Neural cell (in vitro differentiated cells): ENCODE data around the gene FGGY. TPM values are rescaled to one million over a fixed set of nuclear protein-coding genes. Genes with fewer than 3 reads are reported as not detected.

Experiments used
- H2AFZ ChIP-seq: fragments of 200-600, 300-800 bp; sonication (generic), shearing (Covaris generic); 2 replicates; pipeline ENCODE4 v1.6.0; 2014; ENCODE audit warnings: low read depth, mild to moderate bottlenecking, antibody characterized with exemption, low read length, moderate library complexity
- H3F3A ChIP-seq: fragments of 200-600 bp; shearing (Covaris generic); 2 replicates; pipeline ENCODE4 v1.6.1; 2016; ENCODE audit warnings: mild to moderate bottlenecking, moderate library complexity, mixed read lengths, antibody characterized with exemption, low read length; ENCODE audit not compliant: insufficient read depth, poor library complexity, severe bottlenecking
- H3K27ac ChIP-seq: fragments of 200-600, 300-800 bp; sonication (generic), shearing (Covaris generic); 2 replicates; pipeline ENCODE4 v1.5.1; 2014; ENCODE audit warnings: mild to moderate bottlenecking, low read length, moderate library complexity
- H3K27me3 ChIP-seq: fragments of 300-800, 200-600 bp; sonication (generic), shearing (Covaris generic); 2 replicates; pipeline ENCODE4 v1.6.0; 2014; ENCODE audit warnings: mild to moderate bottlenecking, low read depth, low read length, moderate library complexity; ENCODE audit not compliant: insufficient read depth
- H3K36me3 ChIP-seq: fragments of 300-800, 200-600 bp; sonication (generic), shearing (Covaris generic); 2 replicates; pipeline ENCODE4 v1.5.1; 2014; ENCODE audit warnings: mild to moderate bottlenecking, antibody characterized with exemption, low read length, moderate library complexity; ENCODE audit not compliant: insufficient read depth
- H3K4me2 ChIP-seq: fragments of 300-800, 200-600 bp; sonication (generic), shearing (Covaris generic); 2 replicates; pipeline ENCODE4 v1.6.0; 2014; ENCODE audit warnings: mild to moderate bottlenecking, low read length
- H3K4me3 ChIP-seq: fragments of 300-800, 200-600 bp; sonication (generic), shearing (Covaris generic); 2 replicates; pipeline ENCODE4 v1.5.1; 2014; ENCODE audit warnings: mild to moderate bottlenecking, low read length, moderate library complexity
- H3K79me2 ChIP-seq: fragments of 200-600 bp; shearing (Covaris generic); replicated peaks from 2 replicates; pipeline ENCODE4 v1.6.0; 2014; ENCODE audit warnings: mild to moderate bottlenecking, low read length, moderate library complexity; ENCODE audit not compliant: insufficient read depth
- H3K9ac ChIP-seq: fragments of 300-800, 200-600 bp; sonication (generic), shearing (Covaris generic); 2 replicates; pipeline ENCODE4 v1.6.1; 2016; ENCODE audit warnings: mild to moderate bottlenecking, low read length, mixed read lengths
- H3K9me2 ChIP-seq: fragments of 200-600 bp; shearing (Covaris generic); 2 replicates; pipeline ENCODE4 v1.6.1; 2016; ENCODE audit warnings: mild to moderate bottlenecking, low read length, mixed read lengths; ENCODE audit not compliant: insufficient read depth
- H3K9me3 ChIP-seq: fragments of 200-600, 300-800 bp; sonication (generic), shearing (Covaris generic); 2 replicates; pipeline ENCODE4 v1.6.1; 2016; ENCODE audit warnings: mild to moderate bottlenecking, mixed run types, low read length, moderate library complexity, mixed read lengths
- H4K20me1 ChIP-seq: fragments of 200-600 bp; shearing (Covaris generic); 2 replicates; pipeline ENCODE4 v1.6.1; 2016; ENCODE audit warnings: mild to moderate bottlenecking, mixed run types; ENCODE audit not compliant: insufficient read depth
- CTCF ChIP-seq: fragments of 450-650 bp; IDR thresholded peaks from 2 replicates; pipeline ENCODE4 v1.5.1; 2014; ENCODE audit warnings: antibody characterized with exemption, mild to moderate bottlenecking, moderate library complexity; ENCODE audit not compliant: poor library complexity, severe bottlenecking
- EP300 ChIP-seq: fragments of 450-650 bp; conservative IDR thresholded peaks from 2 replicates; pipeline ENCODE4 v1.6.1; 2014; ENCODE audit warnings: antibody characterized with exemption, mild to moderate bottlenecking, moderate library complexity; ENCODE audit not compliant: poor library complexity, severe bottlenecking
- EZH2 ChIP-seq: fragments of 200-600, 300-800 bp; shearing (Covaris generic), sonication (generic); IDR thresholded peaks from 2 replicates; pipeline ENCODE4 v1.6.1; 2014; ENCODE audit warnings: antibody characterized with exemption, low read length, borderline replicate concordance, mild to moderate bottlenecking; ENCODE audit not compliant: insufficient read depth, poor library complexity, severe bottlenecking
- MXI1 ChIP-seq: fragments of 450-650 bp; conservative IDR thresholded peaks from 2 replicates; pipeline ENCODE4 v1.6.1; 2014; ENCODE audit warnings: antibody characterized with exemption, mild to moderate bottlenecking; ENCODE audit not compliant: poor library complexity, severe bottlenecking
- POLR2AphosphoS5 ChIP-seq: IDR thresholded peaks from 2 replicates; pipeline ENCODE4 v1.6.1; 2012
- RAD21 ChIP-seq: fragments of 450-650 bp; conservative IDR thresholded peaks from 2 replicates; pipeline ENCODE4 v1.6.1; 2014; ENCODE audit warnings: antibody characterized with exemption, mild to moderate bottlenecking, moderate library complexity
- REST ChIP-seq: IDR thresholded peaks from 2 replicates; pipeline ENCODE4 v1.6.1; 2012; ENCODE audit warnings: borderline replicate concordance
- SMC3 ChIP-seq: fragments of 450-650 bp; conservative IDR thresholded peaks from 2 replicates; pipeline ENCODE4 v1.6.1; 2014; ENCODE audit warnings: antibody characterized with exemption, mild to moderate bottlenecking, moderate library complexity; ENCODE audit not compliant: poor library complexity
- TAF1 ChIP-seq: IDR thresholded peaks from 2 replicates; pipeline ENCODE4 v1.6.1; 2012; ENCODE audit warnings: low read depth
- polyA plus RNA-seq: library from polyadenylated mRNA; depleted of rRNA; stranded (reverse); fragments of >200 nt; gene quantifications from 2 replicates; pipeline ENCODE4 v1.2.3, GENCODE V29; 2014

The FGGY gene
- polyA plus RNA-seq, 1 donor from 2014 or later = 7.4 TPM

- peak overlapping the region; percentile 4 for H3K4me2 ChIP-seq
- H3K9ac ChIP-seq = no peak overlapping the region
- peak overlapping the region; percentile 30 for H3K4me3 ChIP-seq
- H3K9me2 ChIP-seq = no peaks in the 10 kb centered on the region
- H3K9me3 ChIP-seq = no peaks in the 10 kb centered on the region
- peak overlapping the region; percentile 55 for H3K27ac ChIP-seq
- H3K79me2 ChIP-seq = no peaks in the 10 kb centered on the region
- no peaks in the 10 kb centered on the region for H4K20me1 ChIP-seq
- H3K27me3 ChIP-seq = no peaks in the 10 kb centered on the region
- TF ChIP-seq RAD21 = no peak
- TF ChIP-seq MXI1 = no peak
- no peak for TF ChIP-seq EP300
- no peak for TF ChIP-seq REST
- TF ChIP-seq SMC3 = no peak
- no peak for TF ChIP-seq TAF1
- no peak for TF ChIP-seq EZH2
- no peak for TF ChIP-seq CTCF
- TF ChIP-seq POLR2AphosphoS5 = no peak
- H3K36me3 ChIP-seq = no peaks in the 10 kb centered on the region
- H2AFZ ChIP-seq = no peak overlapping the region
- no peaks in the 10 kb centered on the region for H3F3A ChIP-seq
Measured at GRCh38 chr1:59499273-59499942, 202.5 kb downstream of the FGGY start.

GRCh38 chr1:59499943-59500569, 203.2 kb downstream of the FGGY start:
- no peaks in the 10 kb centered on the region for H3K9me3 ChIP-seq
- peak overlapping the region; percentile 4 for H3K4me2 ChIP-seq

More at GRCh38 chr1:59499943-59500569, 203.2 kb downstream of the FGGY start:
- Histone ChIP-seq H3K9me2 (no peaks in the 10 kb centered on the region), H3K36me3 (no peaks in the 10 kb centered on the region), H3K27me3 (no peaks in the 10 kb centered on the region), H3K9ac (no peak overlapping the region), H4K20me1 (no peaks in the 10 kb centered on the region), H3K27ac (peak overlapping the region; percentile 55), H2AFZ (no peak overlapping the region), H3F3A (no peaks in the 10 kb centered on the region), H3K79me2 (no peaks in the 10 kb centered on the region), H3K4me3 (peak overlapping the region; percentile 30)
- peak; percentile 31 for TF ChIP-seq RAD21
- TF ChIP-seq CTCF = peak; percentile 20
- no peak for TF ChIP-seq REST
- peak; percentile 31 for TF ChIP-seq EP300
